Breast epithelium (tissue), 3 donors: ENCODE data around the gene ELOA.

Source experiments
- CTCF ChIP-seq, 3 donors: fragments of 450-650 bp; IDR thresholded peaks; one replicate each; pipeline ENCODE4 v1.5.1; 2016 to 2017; ENCODE audit warnings: antibody characterized with exemption in 3 of 3, mild to moderate bottlenecking in 3 of 3, moderate library complexity in 3 of 3
- POLR2A ChIP-seq: fragments of 450-650 bp; IDR thresholded peaks from one replicate; pipeline ENCODE4 v1.6.1; 2016; ENCODE audit warnings: antibody characterized with exemption, mild to moderate bottlenecking, moderate library complexity
- POLR2AphosphoS5 ChIP-seq, 3 donors: sonication (generic); formaldehyde crosslinking; IDR thresholded peaks; one replicate each; pipeline ENCODE4 v1.6.1; 2017; ENCODE audit warnings: antibody characterized with exemption in 3 of 3

GRCh38 chr1:23759277-23759676 is 16.0 kb downstream of the ELOA start:
- TF ChIP-seq POLR2A: no peak
- TF ChIP-seq CTCF (IDR thresholded peaks at IDR 0.05): no peak
- TF ChIP-seq POLR2AphosphoS5 (IDR thresholded peaks at IDR 0.05): no peak
